Measurements from ENCODE around the gene HPS4.

DNA sequence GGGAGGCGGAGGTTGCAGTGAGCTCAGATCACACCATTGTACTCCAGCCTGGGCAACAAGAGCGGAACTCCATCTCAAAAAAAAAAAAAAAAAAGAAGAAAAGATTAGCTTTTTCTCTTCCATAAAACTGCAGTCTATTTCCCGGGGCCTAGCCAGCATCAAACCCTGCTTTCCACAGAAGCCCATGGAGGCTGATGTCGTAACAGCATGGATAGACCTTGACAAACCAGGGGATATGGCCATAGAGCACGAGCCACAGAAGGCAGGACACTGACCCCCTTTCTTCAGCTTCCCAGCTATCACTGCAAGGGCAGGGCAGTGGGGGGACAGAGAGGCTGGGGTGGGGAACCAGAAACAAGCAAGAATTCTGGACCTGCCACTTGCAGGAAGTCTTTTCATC, 21.5 kb downstream of the HPS4 start:
- no peak for TF ChIP-seq POLR2AphosphoS5 (IDR thresholded peaks at IDR 0.05; ENCODE audit: insufficient read depth in 1 of 2, low read depth in 1 of 2)
- TF ChIP-seq, protein P1, sequence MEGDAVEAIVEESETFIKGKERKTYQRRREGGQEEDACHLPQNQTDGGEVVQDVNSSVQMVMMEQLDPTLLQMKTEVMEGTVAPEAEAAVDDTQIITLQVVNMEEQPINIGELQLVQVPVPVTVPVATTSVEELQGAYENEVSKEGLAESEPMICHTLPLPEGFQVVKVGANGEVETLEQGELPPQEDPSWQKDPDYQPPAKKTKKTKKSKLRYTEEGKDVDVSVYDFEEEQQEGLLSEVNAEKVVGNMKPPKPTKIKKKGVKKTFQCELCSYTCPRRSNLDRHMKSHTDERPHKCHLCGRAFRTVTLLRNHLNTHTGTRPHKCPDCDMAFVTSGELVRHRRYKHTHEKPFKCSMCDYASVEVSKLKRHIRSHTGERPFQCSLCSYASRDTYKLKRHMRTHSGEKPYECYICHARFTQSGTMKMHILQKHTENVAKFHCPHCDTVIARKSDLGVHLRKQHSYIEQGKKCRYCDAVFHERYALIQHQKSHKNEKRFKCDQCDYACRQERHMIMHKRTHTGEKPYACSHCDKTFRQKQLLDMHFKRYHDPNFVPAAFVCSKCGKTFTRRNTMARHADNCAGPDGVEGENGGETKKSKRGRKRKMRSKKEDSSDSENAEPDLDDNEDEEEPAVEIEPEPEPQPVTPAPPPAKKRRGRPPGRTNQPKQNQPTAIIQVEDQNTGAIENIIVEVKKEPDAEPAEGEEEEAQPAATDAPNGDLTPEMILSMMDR (IDR thresholded peaks at IDR 0.05) = no peak
